GM18519 (cell line): ENCODE results near the gene POU4F2.
"Not testable (repeated sequence)": the region's sequence is repeated elsewhere in the genome, so short reads cannot be mapped to it uniquely, and the experiment has no call there.

ENCODE experiments used
- ATAC-seq: cut with Tn5 transposase; IDR thresholded peaks from one replicate; pipeline ENCODE4 v1.9.1; 2021; ENCODE audit warnings: mild to moderate bottlenecking, moderate library complexity; ENCODE audit not compliant: unreplicated experiment, low FRiP score

POU4F2 gene

DNA sequence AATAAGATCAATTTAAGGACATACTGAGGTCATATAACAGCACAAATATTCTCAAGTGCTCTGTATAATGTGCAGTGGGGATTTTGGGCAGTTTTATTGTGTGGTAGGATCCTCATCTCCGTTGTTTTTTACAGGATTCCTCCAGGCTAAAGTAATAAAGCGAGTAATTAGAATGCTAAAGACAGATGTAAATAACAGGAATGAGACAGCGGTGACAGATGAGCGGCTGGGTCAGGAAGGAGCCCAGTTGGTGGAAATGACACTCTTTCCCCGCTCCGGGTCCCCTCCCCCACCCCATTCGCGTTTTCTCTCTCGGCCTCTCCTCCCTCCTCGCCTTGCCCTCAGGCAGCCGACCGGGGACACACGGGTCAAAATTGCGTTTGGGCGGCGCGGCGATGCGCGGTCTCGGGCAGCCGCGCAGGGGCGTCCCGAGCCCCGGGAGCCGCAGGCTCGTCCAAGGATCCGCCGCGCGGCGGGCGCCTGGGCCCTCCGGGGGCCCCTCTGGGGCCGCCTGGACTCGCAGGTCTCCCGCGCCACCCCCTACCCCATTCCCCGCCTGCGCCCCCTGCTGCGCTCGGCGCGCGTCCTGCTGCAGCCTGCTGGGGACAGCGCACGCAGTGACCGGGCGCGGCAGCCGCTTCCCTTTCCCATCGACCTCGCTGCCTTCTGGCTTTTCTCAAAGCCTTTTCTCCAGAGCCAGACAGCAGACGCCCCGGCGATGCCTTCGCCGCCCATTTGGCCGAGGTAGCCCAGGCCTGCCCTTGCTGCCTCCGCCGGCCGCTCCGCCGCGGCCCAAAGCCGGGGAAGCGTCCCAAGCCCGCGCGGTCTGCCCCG, 16.2 kb downstream of the POU4F2 start:
- ATAC-seq = no peak

DNA sequence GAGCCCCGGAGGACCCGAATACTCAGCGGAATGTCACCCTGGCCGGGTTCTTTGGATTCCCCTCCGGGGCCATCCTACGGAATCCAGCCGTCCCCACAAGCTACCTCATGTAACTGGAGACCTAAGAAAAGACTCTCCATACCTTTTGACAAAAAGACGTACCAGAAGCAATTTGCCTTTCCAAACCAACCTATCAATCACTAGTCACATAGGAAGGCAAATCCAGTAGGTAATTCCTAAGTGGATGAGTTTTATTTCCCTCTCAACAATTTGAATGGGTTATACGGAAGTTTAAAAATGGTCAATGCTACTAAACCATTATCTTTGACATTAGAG, 16.8 kb downstream of the POU4F2 start:
- no peak for ATAC-seq

DNA sequence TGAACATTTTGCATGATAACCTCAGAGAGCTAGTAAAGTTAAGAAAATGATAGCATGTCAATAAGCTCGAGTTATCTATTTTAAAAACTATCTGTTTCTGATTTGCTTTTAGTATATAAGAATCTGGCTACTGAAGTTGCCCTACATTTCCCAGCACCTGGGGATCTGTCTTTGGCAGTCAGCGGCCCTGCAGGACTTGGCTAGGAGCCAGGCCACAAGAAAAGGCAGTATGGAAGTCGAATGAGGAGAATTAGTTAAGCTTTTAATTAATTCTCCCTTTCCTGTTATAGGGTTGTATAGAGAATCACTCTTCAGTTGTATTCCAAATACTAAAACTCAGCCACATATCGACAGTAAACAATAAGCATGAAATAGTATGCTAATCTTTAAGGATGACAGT, 22.7 kb downstream of the POU4F2 start:
- no peak for ATAC-seq

DNA sequence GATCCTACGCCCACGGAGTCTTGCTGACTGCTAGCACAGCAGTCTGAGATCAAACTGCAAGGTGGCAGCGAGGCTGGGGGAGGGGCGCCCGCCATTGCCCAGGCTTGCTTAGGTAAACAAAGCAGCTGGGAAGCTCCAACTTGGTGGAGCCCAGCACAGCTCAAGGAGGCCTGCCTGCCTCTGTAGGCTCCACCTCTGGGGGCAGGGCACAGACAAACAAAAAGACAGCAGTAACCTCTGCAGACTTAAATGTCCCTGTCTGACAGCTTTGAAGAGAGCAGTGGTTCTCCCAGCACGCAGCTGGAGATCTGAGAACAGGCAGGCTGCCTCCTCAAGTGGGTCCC, 25.2 kb downstream of the POU4F2 start:
- ATAC-seq = not testable (repeated sequence)

DNA sequence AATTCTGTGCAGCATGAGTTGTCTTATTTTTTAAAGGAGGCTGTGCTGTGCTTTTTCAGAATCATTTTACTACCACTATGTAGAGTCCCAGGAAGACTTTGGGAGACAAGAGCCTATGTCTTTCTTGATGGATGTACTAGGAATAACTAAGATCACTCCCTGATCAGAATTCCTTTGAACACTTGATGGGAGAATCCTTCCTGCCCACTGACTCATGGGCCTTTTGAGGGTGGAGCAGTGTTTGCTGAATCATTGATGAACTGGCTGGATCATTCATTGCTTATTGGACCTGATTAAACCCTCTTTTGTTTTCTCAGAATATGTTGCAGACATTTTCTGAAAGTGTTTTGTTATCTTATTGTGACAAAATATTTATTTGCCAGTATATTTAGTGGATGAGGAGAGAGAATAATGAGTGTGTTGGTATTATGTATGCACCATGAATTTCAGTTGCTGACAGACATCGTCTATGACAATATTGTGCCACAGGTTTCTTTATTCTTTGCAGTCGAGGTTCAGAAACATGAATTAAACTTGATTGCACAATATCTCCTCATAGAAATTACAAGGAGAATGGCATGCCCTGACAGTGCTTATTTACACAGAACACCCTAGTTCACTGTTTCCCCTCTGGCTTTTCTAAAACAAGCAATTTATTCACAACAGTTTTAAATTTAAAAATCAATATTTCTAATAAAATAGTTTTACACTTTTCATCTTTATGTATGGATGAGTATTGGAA, 36.3 kb downstream of the POU4F2 start:
- no peak for ATAC-seq
